GM21723 (cell line): ENCODE results near the gene LOXHD1.

ENCODE experiments used
- ATAC-seq: cut with Tn5 transposase; IDR thresholded peaks from one replicate; pipeline ENCODE4 v1.9.1; 2021; ENCODE audit warnings: mild to moderate bottlenecking, moderate library complexity; ENCODE audit not compliant: unreplicated experiment

Gene LOXHD1

GRCh38 chr18:46554406-46555080 is 102.5 kb downstream of the LOXHD1 start:
- ATAC-seq = no peak

- no peak for ATAC-seq
These were observed 106.4 kb downstream of the LOXHD1 start for GRCh38 chr18:46550609-46551008.

DNA sequence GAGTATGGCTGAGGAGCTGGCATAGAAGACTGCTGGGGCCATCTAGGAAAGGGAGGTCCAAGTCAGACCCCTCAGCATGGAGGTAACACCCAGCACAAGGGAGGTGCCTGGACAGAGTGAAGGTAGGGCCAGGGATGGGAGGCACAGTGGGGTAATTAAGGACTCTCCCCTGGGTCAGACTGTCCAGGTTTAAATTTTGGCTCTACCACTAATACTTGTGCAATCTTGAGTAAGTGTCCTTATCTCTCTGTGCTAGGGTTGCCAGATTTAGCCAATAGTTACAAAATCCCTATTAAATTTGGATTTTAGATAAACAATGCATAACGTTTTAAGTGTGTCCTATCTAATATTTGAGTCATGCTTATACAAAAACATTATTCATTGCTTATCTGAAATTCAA is 109.5 kb downstream of the LOXHD1 start:
- ATAC-seq = no peak

DNA sequence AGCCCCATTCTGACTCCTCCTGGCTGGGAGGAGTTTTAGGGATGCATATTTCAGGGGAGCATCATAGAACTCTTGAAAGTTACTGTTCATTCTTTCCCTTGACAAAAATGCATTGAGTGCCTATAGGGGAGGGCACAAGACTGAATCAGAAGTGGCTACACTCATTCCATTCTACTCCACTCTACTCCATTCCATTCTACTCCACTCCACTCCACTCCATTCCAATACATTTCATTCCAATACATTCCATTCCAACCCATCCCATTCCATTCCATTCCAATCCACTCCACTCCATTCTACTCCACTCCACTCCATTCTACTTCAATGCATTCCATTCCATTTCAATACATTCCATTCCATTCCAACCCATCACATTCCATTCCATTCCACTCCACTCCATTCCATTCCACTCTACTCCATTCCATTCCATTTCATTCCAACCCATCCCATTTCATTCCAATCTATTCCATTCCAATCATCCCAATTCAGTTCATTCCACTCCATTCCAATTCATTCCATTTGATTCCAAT is 110.8 kb downstream of the LOXHD1 start:
- no peak for ATAC-seq

GRCh38 chr18:46542545-46542944 is 114.5 kb downstream of the LOXHD1 start:
- no peak for ATAC-seq

DNA sequence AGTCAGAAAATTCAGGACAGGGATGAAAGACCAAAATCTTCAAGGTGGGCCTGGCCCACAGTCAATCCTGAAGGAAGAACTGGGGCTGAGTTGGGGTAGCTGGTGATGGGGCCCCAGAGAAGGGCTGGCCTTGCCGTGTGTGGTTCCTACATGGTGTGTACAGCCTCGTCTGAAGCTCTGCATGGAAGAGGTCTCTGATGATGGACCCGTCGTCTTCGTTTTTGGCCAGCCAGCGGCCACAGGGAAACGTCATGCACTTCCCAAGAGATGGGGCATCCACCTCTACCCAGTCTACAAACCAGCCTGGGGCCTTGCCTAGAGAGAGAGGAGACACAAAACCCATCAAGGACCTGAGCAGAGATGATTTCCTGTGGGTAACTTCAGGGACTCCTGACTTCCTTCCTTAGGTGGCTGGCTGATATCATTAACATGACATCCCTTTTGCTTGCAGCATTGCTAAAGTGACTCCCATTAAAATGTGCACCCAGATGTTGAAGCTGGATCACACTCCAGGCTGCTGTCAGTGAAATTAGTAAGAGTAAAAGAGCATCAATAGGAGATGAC is 115.3 kb downstream of the LOXHD1 start:
- no peak for ATAC-seq

GRCh38 chr18:46538376-46538775 is 118.6 kb downstream of the LOXHD1 start:
- no peak for ATAC-seq

- ATAC-seq = no peak
These were observed 120.7 kb downstream of the LOXHD1 start for GRCh38 chr18:46536215-46536874.

DNA sequence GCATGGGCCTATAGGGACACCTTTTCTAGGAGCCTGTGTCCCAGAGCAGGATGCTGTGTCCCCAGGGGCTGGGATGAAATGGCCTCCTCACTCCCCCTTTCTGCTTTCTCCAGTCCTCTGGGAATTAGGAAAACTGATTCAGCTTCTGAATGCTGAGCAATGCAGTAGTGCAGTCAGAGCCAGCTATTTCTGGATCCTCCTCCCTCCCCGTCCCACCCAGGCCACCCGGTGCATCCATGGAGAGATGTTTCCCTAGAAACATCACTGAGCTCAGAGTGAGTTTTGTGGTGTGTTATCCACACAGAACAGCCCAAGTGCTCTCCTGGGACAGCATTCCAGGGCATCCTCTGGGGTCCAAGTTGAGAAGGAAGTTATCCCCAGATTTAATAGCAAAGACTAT is 125.5 kb downstream of the LOXHD1 start:
- ATAC-seq = no peak

- ATAC-seq = no peak
These were observed 129.0 kb downstream of the LOXHD1 start for GRCh38 chr18:46528037-46528436.

GRCh38 chr18:46519870-46520269 is 137.2 kb downstream of the LOXHD1 start:
- no peak for ATAC-seq

DNA sequence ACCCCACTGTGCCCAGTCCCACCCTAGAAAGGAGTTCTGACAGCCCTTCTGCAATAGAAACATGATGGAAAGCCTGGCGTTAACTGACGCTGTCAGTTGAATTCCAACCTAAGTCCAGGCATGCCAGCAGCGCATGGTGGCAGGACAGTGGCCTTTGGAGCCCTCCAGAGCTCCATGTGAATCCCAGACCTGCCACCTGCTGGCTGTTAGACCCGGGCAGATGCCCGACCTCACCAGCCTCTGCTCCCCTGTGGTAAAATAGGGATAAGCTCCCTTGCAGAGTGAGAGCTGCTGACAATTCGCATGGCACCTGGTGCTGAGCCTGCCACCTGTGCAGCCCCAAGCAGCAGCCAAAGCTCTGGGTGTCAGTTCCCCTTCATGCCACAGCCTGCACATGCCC is 138.6 kb downstream of the LOXHD1 start:
- no peak for ATAC-seq

- no peak for ATAC-seq
These were observed 140.5 kb downstream of the LOXHD1 start for GRCh38 chr18:46516555-46516954.

DNA sequence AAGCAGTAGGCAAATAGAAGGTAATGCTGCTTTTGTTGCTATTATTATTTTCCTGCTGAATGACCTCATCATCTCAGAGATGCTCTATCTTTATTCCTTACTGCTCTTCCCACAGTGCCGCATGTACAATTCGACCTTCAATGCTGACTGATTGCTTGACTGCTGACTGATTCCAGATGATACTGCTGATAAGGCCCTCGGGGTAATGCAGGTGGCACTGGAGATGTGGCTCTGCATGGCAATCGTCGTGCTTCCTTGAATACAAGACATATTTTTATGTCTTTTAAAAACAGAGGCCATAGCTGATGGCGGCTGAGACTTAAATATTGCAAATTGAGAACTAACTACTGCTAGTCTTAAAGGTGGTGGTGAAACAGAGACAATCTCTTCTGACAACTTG is 146.6 kb downstream of the LOXHD1 start:
- no peak for ATAC-seq

DNA sequence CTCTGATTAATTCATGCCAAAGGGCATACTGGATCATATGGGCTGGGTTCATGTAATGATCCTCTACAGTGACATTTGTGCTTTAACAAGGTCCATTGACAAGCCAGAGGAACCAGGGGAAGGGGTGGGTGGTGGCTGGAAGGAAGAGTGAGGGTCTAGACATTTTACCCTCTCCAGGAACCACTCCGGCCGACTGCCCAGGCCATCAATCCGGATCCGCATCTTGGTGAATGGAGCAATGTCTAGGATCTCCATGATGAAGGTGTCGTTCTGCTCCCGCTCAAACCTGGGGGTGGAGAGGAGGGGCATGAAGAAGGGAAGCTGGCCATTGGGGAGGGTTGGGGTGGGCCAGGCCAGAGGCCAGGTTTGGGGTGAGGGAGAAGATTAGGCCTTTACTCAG is 147.5 kb downstream of the LOXHD1 start:
- no peak for ATAC-seq

- no peak for ATAC-seq
These were observed 149.9 kb downstream of the LOXHD1 start for GRCh38 chr18:46506974-46507586.

DNA sequence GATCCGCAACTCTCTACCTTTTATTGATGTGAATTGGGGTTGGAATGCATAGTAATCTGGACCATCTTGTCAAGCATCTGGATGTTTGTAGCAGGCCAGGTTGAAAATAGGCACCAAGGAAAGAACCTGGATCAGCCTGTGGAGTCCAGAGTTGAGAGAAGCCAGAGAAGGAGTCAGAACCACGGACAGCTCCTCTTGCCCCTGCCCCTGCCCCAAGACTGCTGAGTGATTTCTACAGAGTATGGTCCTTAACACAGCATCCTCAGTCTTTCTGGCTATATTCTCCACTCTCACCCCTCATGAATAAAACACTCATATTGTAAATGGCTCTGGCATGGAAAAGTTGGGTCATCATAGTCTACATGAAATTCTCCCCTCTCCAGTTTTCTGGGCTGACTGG is 154.6 kb downstream of the LOXHD1 start:
- ATAC-seq = no peak

GRCh38 chr18:46497129-46497528 is 159.9 kb downstream of the LOXHD1 start:
- no peak for ATAC-seq

- ATAC-seq = no peak
These were observed 168.4 kb downstream of the LOXHD1 start for GRCh38 chr18:46488471-46489213.

DNA sequence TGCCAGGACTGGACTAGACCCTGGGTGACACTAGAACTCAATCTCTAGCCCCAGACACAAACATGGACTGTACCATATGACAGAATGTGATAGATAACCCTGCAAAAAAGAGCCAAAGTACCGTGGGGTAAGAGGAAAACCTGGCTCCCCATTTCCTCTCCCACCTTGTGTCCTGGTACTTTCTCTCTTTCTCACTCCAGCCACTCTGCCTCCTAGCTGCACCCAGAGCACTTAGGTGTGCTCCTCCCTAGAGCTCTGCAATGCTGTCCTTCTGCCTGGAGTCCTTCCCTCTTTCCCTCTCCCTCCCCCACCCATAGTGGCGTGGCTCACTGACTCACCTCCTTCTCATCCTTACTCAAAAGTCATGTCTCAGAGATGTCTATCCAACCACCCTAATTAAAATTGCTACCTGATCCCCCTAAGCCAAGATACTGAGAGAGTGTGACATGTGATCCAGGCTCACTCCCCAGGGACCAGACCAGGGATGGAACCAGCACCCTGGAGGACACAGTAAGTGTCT is 171.3 kb downstream of the LOXHD1 start:
- ATAC-seq = no peak

- no peak for ATAC-seq
These were observed 172.0 kb downstream of the LOXHD1 start for GRCh38 chr18:46484971-46485370.
